ENCODE results near the gene ACAT2.
"Not testable (repeated sequence)": the region's sequence is repeated elsewhere in the genome, so short reads cannot be mapped to it uniquely, and the experiment has no call there.

ACAT2 gene

DNA sequence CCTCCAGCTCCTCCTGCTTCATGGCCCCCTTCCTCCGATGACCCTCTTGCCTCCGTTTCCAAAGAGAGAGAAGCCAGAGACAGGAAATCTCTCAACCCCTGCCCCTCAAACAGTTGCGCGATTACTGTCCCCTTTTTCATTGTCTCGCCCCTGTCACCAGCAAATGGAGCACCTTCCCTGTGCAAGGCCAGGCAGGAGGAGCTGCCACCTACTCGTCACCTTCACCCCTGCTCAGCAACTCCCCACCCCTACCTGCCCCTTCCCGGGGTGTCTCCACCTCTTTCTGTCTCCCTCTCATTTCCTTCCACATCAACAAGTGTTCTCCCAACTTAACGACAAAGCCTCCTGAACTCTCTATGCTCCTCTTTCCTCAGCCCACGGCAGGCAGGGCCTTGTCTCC, 51.9 kb downstream of the ACAT2 start:
- 86% methylated on average over 9 of the region's 9 CpGs for WGBS (ENCODE audit: insufficient coverage)
- DNase-seq: no peak
- ChIA-PET CTCF (interaction anchor here (1.5 kb wide), 1 partner anchor 20 kb away, joined by 3 read pairs; no protein-coding TSS in a partner anchor), POLR2A (no interaction called here)
- H3K27ac ChIP-seq (ENCODE audit: insufficient read depth in 1 of 2, low read depth in 1 of 2, low read length in 2 of 2, poor library complexity in 1 of 2, severe bottlenecking in 2 of 2): no peak overlapping the region
- no peaks in the 10 kb centered on the region for H3K27me3 ChIP-seq (replicated peaks in 2 of 5; ENCODE audit: control insufficient read depth in 4 of 5, insufficient read depth in 5 of 5, low read length in 4 of 5)
- H3K9me3 ChIP-seq (ENCODE audit: control extremely low read depth in 1 of 5, control insufficient read depth in 4 of 5, insufficient read depth in 2 of 5, low read depth in 1 of 5, low read length in 4 of 5): no peaks in the 10 kb centered on the region
- no peak overlapping the region for H3K4me3 ChIP-seq (ENCODE audit: control insufficient read depth in 1 of 7, extremely low read depth in 1 of 7, insufficient read depth in 4 of 7, low read depth in 2 of 7, low read length in 6 of 7)
- H3K4me1 ChIP-seq (ENCODE audit: control extremely low read depth in 1 of 4, control insufficient read depth in 4 of 4, insufficient read depth in 4 of 4, low read length in 3 of 4): peaks cover 0 to 14% (median 9%) of the 10 kb centered on the region in 4 experiments
- H3K36me3 ChIP-seq (ENCODE audit: control insufficient read depth in 4 of 4, insufficient read depth in 4 of 4, low read length in 3 of 4): no peaks in the 10 kb centered on the region

DNA sequence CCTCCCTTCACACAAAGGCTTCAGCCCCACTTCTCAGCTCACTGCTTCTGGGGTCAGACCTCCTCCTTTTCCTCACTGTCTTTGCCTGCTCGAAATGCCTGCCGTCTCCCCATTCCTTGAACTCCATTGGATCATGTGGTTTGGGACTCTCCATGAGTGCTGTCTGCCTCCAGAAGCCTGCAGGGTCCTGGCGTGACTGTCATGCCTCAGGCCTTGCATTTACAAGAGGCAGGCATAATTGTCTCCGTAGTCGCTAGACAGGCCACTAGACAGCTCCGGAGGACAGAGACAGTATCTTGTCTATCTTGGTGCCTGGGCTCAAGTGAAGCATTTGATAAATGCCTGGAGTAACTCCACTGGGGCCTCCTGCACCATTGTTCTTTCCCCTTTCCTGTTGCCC, 53.6 kb downstream of the ACAT2 start:
- Histone ChIP-seq H3K27ac (ENCODE audit: insufficient read depth in 1 of 2, low read depth in 1 of 2, low read length in 2 of 2, poor library complexity in 1 of 2, severe bottlenecking in 2 of 2) (no peak overlapping the region), H3K4me3 (ENCODE audit: control insufficient read depth in 1 of 7, extremely low read depth in 1 of 7, insufficient read depth in 4 of 7, low read depth in 2 of 7, low read length in 6 of 7) (no peak overlapping the region), H3K27me3 (replicated peaks in 2 of 5; ENCODE audit: control insufficient read depth in 4 of 5, insufficient read depth in 5 of 5, low read length in 4 of 5) (no peaks in the 10 kb centered on the region), H3K4me1 (ENCODE audit: control extremely low read depth in 1 of 4, control insufficient read depth in 4 of 4, insufficient read depth in 4 of 4, low read length in 3 of 4) (peaks cover 0 to 30% (median 25%) of the 10 kb centered on the region in 4 experiments), H3K36me3 (ENCODE audit: control insufficient read depth in 4 of 4, insufficient read depth in 4 of 4, low read length in 3 of 4) (no peaks in the 10 kb centered on the region), H3K9me3 (ENCODE audit: control extremely low read depth in 1 of 5, control insufficient read depth in 4 of 5, insufficient read depth in 2 of 5, low read depth in 1 of 5, low read length in 4 of 5) (no peaks in the 10 kb centered on the region)
- ChIA-PET CTCF (interaction anchor here (1.0 to 1.5 kb wide), 2 partner anchors 18 to 19 kb away, joined by 3 read pairs; no protein-coding TSS in a partner anchor), POLR2A (no interaction called here)
- WGBS (ENCODE audit: insufficient coverage): 99% methylated on average over 6 of the region's 6 CpGs
- no peak for DNase-seq

DNA sequence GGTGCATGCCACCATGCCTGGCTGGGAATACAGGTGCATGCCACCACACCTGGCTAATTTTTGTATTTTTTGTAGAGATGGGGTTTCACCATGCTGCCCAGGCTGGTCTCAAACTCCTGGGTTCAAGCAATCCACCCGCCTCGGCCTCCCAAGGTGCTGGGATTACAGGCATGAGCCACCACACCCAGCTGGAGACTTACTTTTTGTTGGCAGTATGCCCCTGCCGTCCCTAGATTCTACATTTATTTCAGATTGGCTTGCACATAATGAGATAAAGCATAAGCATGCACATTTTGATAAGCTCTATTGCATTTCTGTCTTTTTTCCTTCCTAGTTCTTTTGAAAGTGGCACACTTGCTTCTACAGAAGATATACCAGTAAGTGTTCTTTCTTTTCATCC, 54.9 kb downstream of the ACAT2 start:
- H3K36me3 ChIP-seq (ENCODE audit: control insufficient read depth in 4 of 4, insufficient read depth in 4 of 4, low read length in 3 of 4); POLR2A ChIA-PET; H3K9me3 ChIP-seq (ENCODE audit: control extremely low read depth in 1 of 5, control insufficient read depth in 4 of 5, insufficient read depth in 2 of 5, low read depth in 1 of 5, low read length in 4 of 5); H3K27ac ChIP-seq (ENCODE audit: insufficient read depth in 1 of 2, low read depth in 1 of 2, low read length in 2 of 2, poor library complexity in 1 of 2, severe bottlenecking in 2 of 2); H3K27me3 ChIP-seq (replicated peaks in 2 of 5; ENCODE audit: control insufficient read depth in 4 of 5, insufficient read depth in 5 of 5, low read length in 4 of 5); DNase-seq; CTCF ChIA-PET; H3K4me3 ChIP-seq (ENCODE audit: control insufficient read depth in 1 of 7, extremely low read depth in 1 of 7, insufficient read depth in 4 of 7, low read depth in 2 of 7, low read length in 6 of 7): not testable (repeated sequence)
- H3K4me1 ChIP-seq (ENCODE audit: control extremely low read depth in 1 of 4, control insufficient read depth in 4 of 4, insufficient read depth in 4 of 4, low read length in 3 of 4): peaks cover 8 to 44% (median 38%) of the 10 kb centered on the region in 4 experiments
- 94% methylated on average over 3 of the region's 3 CpGs for WGBS (ENCODE audit: insufficient coverage)

DNA sequence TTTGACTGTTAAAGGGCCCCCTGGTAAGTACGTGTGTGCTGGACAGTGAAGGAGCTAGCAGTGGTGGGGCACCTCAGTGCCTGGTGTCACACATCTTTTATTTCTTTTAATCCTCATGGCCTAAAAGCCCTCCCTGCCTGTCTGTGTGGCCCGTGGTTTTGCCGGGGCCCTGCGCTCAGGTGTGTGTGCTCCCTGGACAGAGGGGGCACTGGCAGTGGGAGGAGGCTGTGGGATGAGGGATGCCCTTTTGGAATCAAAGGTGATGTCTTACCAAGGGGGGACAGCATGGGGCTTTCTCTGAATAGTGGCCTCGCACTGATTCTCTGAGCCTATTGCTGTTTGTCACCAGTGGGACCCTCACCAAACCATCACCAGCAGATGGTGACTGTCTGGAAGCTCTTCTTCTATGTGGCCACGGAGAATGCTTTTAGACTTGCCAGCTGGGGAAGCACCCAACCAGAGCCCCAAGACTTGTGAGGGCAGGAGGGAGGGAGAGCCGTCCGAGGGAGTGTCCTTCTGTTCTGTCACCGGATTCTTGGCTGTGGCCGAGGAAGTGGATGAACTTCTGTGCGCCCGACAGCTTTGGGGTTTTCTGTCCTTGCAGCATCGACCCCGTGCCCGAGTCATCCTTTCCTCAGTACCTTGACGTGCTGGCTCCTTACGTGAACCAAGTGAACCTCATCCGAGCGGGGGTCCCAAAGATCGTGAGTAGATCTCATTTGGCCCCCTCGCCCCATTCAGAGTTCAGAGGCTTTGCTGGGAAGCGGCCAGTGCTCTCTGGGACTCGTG, 56.3 kb downstream of the ACAT2 start:
- ChIA-PET POLR2A (interaction anchor here (0.6 kb wide), 1 partner anchor 10 kb away, joined by 3 read pairs; no protein-coding TSS in a partner anchor), CTCF (interaction anchor here (1.5 to 3.4 kb wide), 3 partner anchors 9 to 34 kb away, joined by 3 to 18 read pairs (median 7); no protein-coding TSS in a partner anchor)
- Histone ChIP-seq H3K27ac (ENCODE audit: insufficient read depth in 1 of 2, low read depth in 1 of 2, low read length in 2 of 2, poor library complexity in 1 of 2, severe bottlenecking in 2 of 2) (no peak overlapping the region), H3K27me3 (replicated peaks in 2 of 5; ENCODE audit: control insufficient read depth in 4 of 5, insufficient read depth in 5 of 5, low read length in 4 of 5) (no peaks in the 10 kb centered on the region), H3K4me3 (ENCODE audit: control insufficient read depth in 1 of 7, extremely low read depth in 1 of 7, insufficient read depth in 4 of 7, low read depth in 2 of 7, low read length in 6 of 7) (no peak overlapping the region), H3K9me3 (ENCODE audit: control extremely low read depth in 1 of 5, control insufficient read depth in 4 of 5, insufficient read depth in 2 of 5, low read depth in 1 of 5, low read length in 4 of 5) (no peaks in the 10 kb centered on the region), H3K4me1 (ENCODE audit: control extremely low read depth in 1 of 4, control insufficient read depth in 4 of 4, insufficient read depth in 4 of 4, low read length in 3 of 4) (peaks cover 8 to 53% (median 45%) of the 10 kb centered on the region in 4 experiments), H3K36me3 (ENCODE audit: control insufficient read depth in 4 of 4, insufficient read depth in 4 of 4, low read length in 3 of 4) (no peaks in the 10 kb centered on the region)
- DNase-seq: no peak
- WGBS (ENCODE audit: insufficient coverage): 97% methylated on average over 20 of the region's 23 CpGs

DNA sequence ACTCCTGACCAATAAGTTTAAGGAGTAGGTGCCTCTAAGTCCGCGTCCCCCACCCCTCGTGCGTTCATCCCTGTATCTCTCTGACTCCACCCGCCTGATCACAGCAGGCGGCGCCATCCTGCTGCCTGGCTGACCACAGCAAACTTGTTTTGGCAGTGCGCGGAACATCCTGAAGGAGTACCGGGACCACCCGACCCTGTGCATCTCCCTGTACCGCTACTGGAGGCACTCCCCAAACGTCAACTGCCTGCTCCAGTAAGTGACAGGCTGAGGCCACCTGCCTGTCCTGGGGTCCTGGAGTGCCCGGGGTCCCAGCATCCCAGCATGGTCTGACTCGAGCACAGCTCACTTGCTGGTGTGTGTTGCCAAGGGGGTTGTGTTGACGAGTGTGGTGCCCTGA, 57.3 kb downstream of the ACAT2 start:
- 95% methylated on average over 16 of the region's 16 CpGs for WGBS (ENCODE audit: insufficient coverage)
- Histone ChIP-seq H3K4me1 (ENCODE audit: control extremely low read depth in 1 of 4, control insufficient read depth in 4 of 4, insufficient read depth in 4 of 4, low read length in 3 of 4) (peaks cover 8 to 53% (median 45%) of the 10 kb centered on the region in 4 experiments), H3K36me3 (ENCODE audit: control insufficient read depth in 4 of 4, insufficient read depth in 4 of 4, low read length in 3 of 4) (no peaks in the 10 kb centered on the region), H3K9me3 (ENCODE audit: control extremely low read depth in 1 of 5, control insufficient read depth in 4 of 5, insufficient read depth in 2 of 5, low read depth in 1 of 5, low read length in 4 of 5) (no peaks in the 10 kb centered on the region), H3K4me3 (ENCODE audit: control insufficient read depth in 1 of 7, extremely low read depth in 1 of 7, insufficient read depth in 4 of 7, low read depth in 2 of 7, low read length in 6 of 7) (peak overlapping the region in 1 of 7 experiments; percentile 39), H3K27me3 (replicated peaks in 2 of 5; ENCODE audit: control insufficient read depth in 4 of 5, insufficient read depth in 5 of 5, low read length in 4 of 5) (no peaks in the 10 kb centered on the region), H3K27ac (ENCODE audit: insufficient read depth in 1 of 2, low read depth in 1 of 2, low read length in 2 of 2, poor library complexity in 1 of 2, severe bottlenecking in 2 of 2) (no peak overlapping the region)
- POLR2A ChIA-PET: no interaction called here
- no peak for DNase-seq
- CTCF ChIA-PET: interaction anchor here (1.2 to 3.4 kb wide), 2 partner anchors 15 to 33 kb away, joined by 3 to 18 read pairs; no protein-coding TSS in a partner anchor

DNA sequence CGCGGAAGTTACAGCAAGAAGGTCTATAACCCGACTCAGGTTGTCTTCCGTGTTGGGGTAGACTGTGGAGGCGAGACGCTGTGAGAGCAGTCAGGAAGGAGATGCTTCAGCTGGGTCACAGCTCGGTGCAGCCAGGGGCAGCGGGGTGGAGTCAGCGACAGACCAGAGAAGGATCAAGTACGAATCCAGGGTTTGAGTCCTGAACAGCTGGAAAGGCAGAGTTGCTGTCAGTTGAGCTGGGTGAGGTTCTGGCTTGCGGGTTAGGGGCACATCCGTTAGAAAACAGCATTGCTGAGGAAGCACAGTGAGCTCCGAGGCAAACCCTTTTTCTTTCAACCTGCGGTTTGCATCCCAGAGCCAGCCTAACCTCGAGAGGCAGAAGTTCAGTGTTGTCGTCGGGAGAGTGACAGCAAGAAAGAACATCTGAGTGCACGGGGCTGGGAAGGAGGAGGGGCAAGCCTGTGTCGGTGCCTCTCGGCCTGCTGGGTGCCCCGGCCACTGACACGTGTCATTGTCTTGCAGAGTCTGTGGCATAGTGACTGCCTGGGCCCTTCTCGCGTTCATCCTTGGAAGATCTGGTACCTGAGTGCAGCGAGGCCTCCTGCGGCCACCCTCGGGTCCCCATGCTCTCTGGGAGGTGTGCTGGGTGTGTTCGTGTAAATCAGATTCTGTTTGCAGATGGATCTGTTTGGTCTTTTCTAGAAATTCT, 58.2 kb downstream of the ACAT2 start:
- ChIA-PET POLR2A (interaction anchor here (2.2 kb wide), 1 partner anchor 29 kb away, joined by 11 read pairs; the partner anchor contains the start of gene MRPL18), CTCF (interaction anchor here (1.2 to 3.4 kb wide), 7 partner anchors 10 to 38 kb away, joined by 3 to 18 read pairs (median 3); partner anchors contain the start of genes MRPL18 and TCP1)
- H3K4me3 ChIP-seq (ENCODE audit: control insufficient read depth in 1 of 7, extremely low read depth in 1 of 7, insufficient read depth in 4 of 7, low read depth in 2 of 7, low read length in 6 of 7): peak overlapping the region in 6 of 7 experiments; percentile 8 to 66 (median 18)

More for the DNA sequence above, 58.2 kb downstream of the ACAT2 start:
- no peaks in the 10 kb centered on the region for H3K27me3 ChIP-seq (replicated peaks in 2 of 5; ENCODE audit: control insufficient read depth in 4 of 5, insufficient read depth in 5 of 5, low read length in 4 of 5)
- peaks cover 8 to 53% (median 45%) of the 10 kb centered on the region in 4 experiments for H3K4me1 ChIP-seq (ENCODE audit: control extremely low read depth in 1 of 4, control insufficient read depth in 4 of 4, insufficient read depth in 4 of 4, low read length in 3 of 4)
- no peaks in the 10 kb centered on the region for H3K9me3 ChIP-seq (ENCODE audit: control extremely low read depth in 1 of 5, control insufficient read depth in 4 of 5, insufficient read depth in 2 of 5, low read depth in 1 of 5, low read length in 4 of 5)
- H3K36me3 ChIP-seq (ENCODE audit: control insufficient read depth in 4 of 4, insufficient read depth in 4 of 4, low read length in 3 of 4): no peaks in the 10 kb centered on the region
- 37% methylated on average over 25 of the region's 28 CpGs for WGBS (ENCODE audit: insufficient coverage)
- peak; percentile 38 to 87 (median 82) for DNase-seq
- H3K27ac ChIP-seq (ENCODE audit: insufficient read depth in 1 of 2, low read depth in 1 of 2, low read length in 2 of 2, poor library complexity in 1 of 2, severe bottlenecking in 2 of 2): peak overlapping the region in 1 of 2 experiments; percentile 45

All from common myeloid progenitor, CD34-positive (primary cell).